ENCODE data around the gene RET.
"Not testable (repeated sequence)": the region's sequence is repeated elsewhere in the genome, so short reads cannot be mapped to it uniquely, and the experiment has no call there.

DNA sequence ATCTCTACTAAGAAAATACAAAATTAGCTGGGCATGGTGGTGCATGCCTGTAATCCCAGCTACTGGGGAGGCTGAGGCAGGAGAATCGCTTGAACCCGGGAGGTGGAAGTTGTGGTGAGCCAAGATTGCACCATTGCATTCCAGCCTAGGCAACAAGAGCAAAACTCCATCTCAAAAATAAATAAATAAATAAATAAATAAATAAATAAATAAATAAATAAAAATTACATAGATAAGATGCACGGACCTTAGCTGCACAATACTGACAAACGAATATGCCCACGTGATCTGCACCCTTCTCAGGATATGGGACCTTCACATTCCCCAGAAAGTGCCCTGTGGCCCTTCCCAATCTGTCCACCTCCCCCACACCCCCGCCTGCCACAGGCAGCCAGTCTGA, 22.5 kb downstream of the RET start:
- not testable (repeated sequence) for TF ChIP-seq CTCF, POLR2A (IDR thresholded peaks at IDR 0.05)

Measured in tibial nerve (tissue), 3 donors.